HepG2 (cell line): ENCODE measurements around the gene MACROD2. TPM values are rescaled to one million over a fixed set of nuclear protein-coding genes. Genes with fewer than 3 reads are reported as not detected.
A peak's percentile ranks its signal among the peaks of the same experiment; 100 is the strongest.

Experiments
- ETV5 ChIP-seq: IDR thresholded peaks from 2 replicates; pipeline ENCODE4 v1.6.1; 2018; ENCODE audit warnings: missing biosample characterization, missing genetic modification reagents, inconsistent platforms, borderline replicate concordance
- GTF3A ChIP-seq: sonication (generic); formaldehyde crosslinking; conservative IDR thresholded peaks from 2 replicates; pipeline ENCODE4 v1.4.0; 2020; ENCODE audit warnings: mild to moderate bottlenecking, missing genetic modification reagents
- HHEX ChIP-seq: IDR thresholded peaks from 2 replicates; pipeline ENCODE4 v1.6.1; 2016; ENCODE audit warnings: control low read depth
- HNRNPK ChIP-seq: fragments of 200-400 bp; formaldehyde crosslinking; IDR thresholded peaks from 2 replicates; pipeline ENCODE4 v1.6.1; 2018; ENCODE audit warnings: low read length, low read depth, moderate library complexity, mild to moderate bottlenecking; ENCODE audit not compliant: poor library complexity, severe bottlenecking
- KLF9 ChIP-seq: IDR thresholded peaks from 2 replicates; pipeline ENCODE4 v1.6.1; 2016; ENCODE audit warnings: low read depth
- LCORL ChIP-seq, 2 experiments: fragments of 450-650 bp in 1 of 2; sonication (generic) in 1 of 2; formaldehyde crosslinking in 1 of 2; IDR thresholded peaks; 2 replicates each; pipeline versions ENCODE4 v1.5.0 to v1.6.1; 2017 to 2020; ENCODE audit warnings: antibody characterized with exemption in 1 of 2, missing genetic modification reagents in 1 of 2
- MAF1 ChIP-seq: sonication (generic); formaldehyde crosslinking; IDR thresholded peaks from 2 replicates; pipeline ENCODE4 v1.5.0; 2020; ENCODE audit warnings: missing genetic modification reagents, borderline replicate concordance
- NFKB2 ChIP-seq: sonication (generic); formaldehyde crosslinking; IDR thresholded peaks from 2 replicates; pipeline ENCODE4 v1.4.0; 2020; ENCODE audit warnings: missing genetic modification reagents, borderline replicate concordance
- PAWR ChIP-seq: sonication (generic); formaldehyde crosslinking; IDR thresholded peaks from 2 replicates; pipeline ENCODE4 v1.4.0; 2020; ENCODE audit warnings: missing genetic modification reagents, mild to moderate bottlenecking, borderline replicate concordance
- RFXAP ChIP-seq: sonication (generic); formaldehyde crosslinking; IDR thresholded peaks from 2 replicates; pipeline ENCODE4 v1.4.0; 2020; ENCODE audit warnings: missing genetic modification reagents, borderline replicate concordance
- SAFB2 ChIP-seq: sonication (generic); formaldehyde crosslinking; IDR thresholded peaks from 2 replicates; pipeline ENCODE4 v1.5.1; 2020; ENCODE audit warnings: missing genetic modification reagents, low read depth, mild to moderate bottlenecking, borderline replicate concordance
- SPEN ChIP-seq: sonication (generic); formaldehyde crosslinking; IDR thresholded peaks from 2 replicates; pipeline ENCODE4 v1.5.1; 2020; ENCODE audit warnings: low read depth, mild to moderate bottlenecking, missing genetic modification reagents
- STAG1 ChIP-seq: sonication (generic); formaldehyde crosslinking; IDR thresholded peaks from 2 replicates; pipeline ENCODE4 v1.4.0; 2020; ENCODE audit warnings: missing genetic modification reagents
- TEAD3 ChIP-seq: optimal IDR thresholded peaks from 2 replicates; pipeline ENCODE3; 2016; ENCODE audit warnings: borderline replicate concordance
- ZBTB1 ChIP-seq: sonication (generic); formaldehyde crosslinking; IDR thresholded peaks from 2 replicates; pipeline ENCODE4 v1.4.0; 2020; ENCODE audit warnings: missing genetic modification reagents, borderline replicate concordance
- ZNF10 ChIP-seq: sonication (generic); formaldehyde crosslinking; IDR thresholded peaks from 2 replicates; pipeline ENCODE4 v1.4.0; 2020; ENCODE audit warnings: mild to moderate bottlenecking, low read depth, missing genetic modification reagents, borderline replicate concordance
- ZNF232 ChIP-seq: sonication (generic); formaldehyde crosslinking; IDR thresholded peaks from 2 replicates; pipeline ENCODE4 v1.4.0; 2020; ENCODE audit warnings: missing genetic modification reagents, borderline replicate concordance
- ZNF235 ChIP-seq: sonication (generic); formaldehyde crosslinking; IDR thresholded peaks from 2 replicates; pipeline ENCODE4 v1.8.1; 2023; ENCODE audit warnings: mild to moderate bottlenecking, missing genetic modification reagents, borderline replicate concordance
- ZNF550 ChIP-seq: sonication (generic); formaldehyde crosslinking; IDR thresholded peaks from 2 replicates; pipeline ENCODE4 v1.4.0; 2020; ENCODE audit warnings: mild to moderate bottlenecking, missing genetic modification reagents, borderline replicate concordance
- ZNF674 ChIP-seq: sonication (generic); formaldehyde crosslinking; IDR thresholded peaks from 2 replicates; pipeline ENCODE4 v1.5.0; 2020; ENCODE audit warnings: low read depth, mild to moderate bottlenecking, missing genetic modification reagents
- ZSCAN25 ChIP-seq: sonication (generic); formaldehyde crosslinking; IDR thresholded peaks from 2 replicates; pipeline ENCODE4 v1.8.0; 2022; ENCODE audit warnings: mild to moderate bottlenecking, missing genetic modification reagents
- polyA plus RNA-seq, 8 experiments: library from polyadenylated mRNA; depleted of rRNA in 3 of 8; stranded (reverse) in 7 of 8; unstranded in 1 of 8; fragments of >200 nt; fragmentation: Illumina TruSeq in 4 of 8; extraction: Trizol in 4 of 8; gene quantifications; 2 replicates each; pipeline versions ENCODE4 v1.2.1 to v1.2.3, GENCODE V29; 2011 to 2016; ENCODE audit warnings: low read depth in 4 of 8, missing spikeins in 1 of 8, mixed read lengths in 1 of 8; ENCODE audit not compliant: insufficient read depth in 1 of 8
- total RNA-seq, 5 experiments: library from RNA; depleted of rRNA; stranded (reverse); fragments of >200 nt; fragmentation: Illumina TruSeq; extraction: Trizol; gene quantifications; 2 replicates each; pipeline ENCODE4 v1.2.3, GENCODE V29; 2016; ENCODE audit warnings: low read depth in 1 of 5
- TF ChIP-seq, protein P1 (sequence below): sonication (generic); formaldehyde crosslinking; IDR thresholded peaks from 2 replicates; pipeline ENCODE4 v1.9.0; 2021; ENCODE audit warnings: missing genetic modification reagents, borderline replicate concordance
- TF ChIP-seq, protein P2 (sequence below): sonication (generic); formaldehyde crosslinking; IDR thresholded peaks from 2 replicates; pipeline ENCODE4 v1.5.0; 2020; ENCODE audit warnings: missing genetic modification reagents
- TF ChIP-seq, protein P3 (sequence below): sonication (generic); formaldehyde crosslinking; IDR thresholded peaks from 2 replicates; pipeline ENCODE4 v1.5.0; 2020; ENCODE audit warnings: missing genetic modification reagents
- TF ChIP-seq, protein P4 (sequence below): IDR thresholded peaks from 2 replicates; pipeline ENCODE4 v1.6.1; 2012; ENCODE audit warnings: low read depth, low read length, improper control_type of control experiment

The MACROD2 gene
- total and polyA plus RNA-seq, 2 of the 13 experiments (the other 11 are each of a cell fraction or from before 2014, with no cell fraction given) = 0.13 to 0.51 TPM

DNA sequence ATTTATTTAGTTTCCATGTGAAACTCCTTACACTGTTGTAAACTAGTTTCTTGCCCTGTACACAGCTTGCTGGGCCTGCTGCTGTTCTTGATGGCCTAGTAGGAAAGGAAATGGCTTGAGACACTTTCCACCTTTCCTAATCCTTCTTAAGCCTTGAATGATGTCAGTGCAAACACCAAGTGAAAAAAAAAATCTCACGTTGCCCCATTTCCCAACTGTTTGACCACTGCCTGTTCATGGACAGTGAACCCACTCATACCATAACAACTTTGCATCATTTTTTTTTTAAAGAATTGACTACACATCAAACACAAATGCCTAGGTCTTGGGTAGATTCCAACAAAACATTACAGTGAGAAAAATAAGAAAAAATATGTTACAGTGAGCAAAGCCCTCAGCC is 995.7 kb downstream of the MACROD2 start (continued):
- TF ChIP-seq ZSCAN25 (CRISPR knock-in tag) = no peak
- no peak for TF ChIP-seq RFXAP (CRISPR knock-in tag)
- TF ChIP-seq GTF3A (CRISPR knock-in tag) = no peak
- TF ChIP-seq SPEN (CRISPR knock-in tag) = no peak
- TF ChIP-seq ZNF232 = 0 out of 2 replicates have a peak, but pooled peaks have one; percentile 61
- no peak for TF ChIP-seq ZNF235 (CRISPR knock-in tag)
- TF ChIP-seq, protein P1, sequence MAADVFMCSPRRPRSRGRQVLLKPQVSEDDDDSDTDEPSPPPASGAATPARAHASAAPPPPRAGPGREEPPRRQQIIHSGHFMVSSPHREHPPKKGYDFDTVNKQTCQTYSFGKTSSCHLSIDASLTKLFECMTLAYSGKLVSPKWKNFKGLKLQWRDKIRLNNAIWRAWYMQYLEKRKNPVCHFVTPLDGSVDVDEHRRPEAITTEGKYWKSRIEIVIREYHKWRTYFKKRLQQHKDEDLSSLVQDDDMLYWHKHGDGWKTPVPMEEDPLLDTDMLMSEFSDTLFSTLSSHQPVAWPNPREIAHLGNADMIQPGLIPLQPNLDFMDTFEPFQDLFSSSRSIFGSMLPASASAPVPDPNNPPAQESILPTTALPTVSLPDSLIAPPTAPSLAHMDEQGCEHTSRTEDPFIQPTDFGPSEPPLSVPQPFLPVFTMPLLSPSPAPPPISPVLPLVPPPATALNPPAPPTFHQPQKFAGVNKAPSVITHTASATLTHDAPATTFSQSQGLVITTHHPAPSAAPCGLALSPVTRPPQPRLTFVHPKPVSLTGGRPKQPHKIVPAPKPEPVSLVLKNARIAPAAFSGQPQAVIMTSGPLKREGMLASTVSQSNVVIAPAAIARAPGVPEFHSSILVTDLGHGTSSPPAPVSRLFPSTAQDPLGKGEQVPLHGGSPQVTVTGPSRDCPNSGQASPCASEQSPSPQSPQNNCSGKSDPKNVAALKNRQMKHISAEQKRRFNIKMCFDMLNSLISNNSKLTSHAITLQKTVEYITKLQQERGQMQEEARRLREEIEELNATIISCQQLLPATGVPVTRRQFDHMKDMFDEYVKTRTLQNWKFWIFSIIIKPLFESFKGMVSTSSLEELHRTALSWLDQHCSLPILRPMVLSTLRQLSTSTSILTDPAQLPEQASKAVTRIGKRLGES (CRISPR knock-in tag) = no peak
- no peak for TF ChIP-seq KLF9 (CRISPR knock-in tag)
- TF ChIP-seq ZNF674 (CRISPR knock-in tag) = no peak
- no peak for TF ChIP-seq ZNF10 (CRISPR knock-in tag)
- TF ChIP-seq HHEX (CRISPR knock-in tag) = peak; percentile 69; the same call in 1 of the 2 replicates
- TF ChIP-seq TEAD3 = peak; percentile 77
- no peak for TF ChIP-seq LCORL (IDR thresholded peaks at IDR 0.05)
- 0 out of 2 replicates have a peak, but pooled peaks have one; percentile 55 for TF ChIP-seq LCORL (CRISPR knock-in tag; IDR thresholded peaks at IDR 0.05)
- TF ChIP-seq, protein P2, sequence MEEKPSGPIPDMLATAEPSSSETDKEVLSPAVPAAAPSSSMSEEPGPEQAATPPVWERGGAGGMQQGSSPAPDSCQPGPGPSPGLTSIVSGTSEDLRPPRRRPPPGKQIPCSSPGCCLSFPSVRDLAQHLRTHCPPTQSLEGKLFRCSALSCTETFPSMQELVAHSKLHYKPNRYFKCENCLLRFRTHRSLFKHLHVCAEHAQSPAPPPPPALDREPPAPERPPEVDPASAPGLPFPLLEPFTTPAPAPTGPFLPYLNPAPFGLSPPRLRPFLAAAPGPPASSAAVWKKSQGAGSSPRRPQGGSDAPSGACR (CRISPR knock-in tag) = 0 out of 2 replicates have a peak, but pooled peaks have one; percentile 54
- TF ChIP-seq, protein P3, sequence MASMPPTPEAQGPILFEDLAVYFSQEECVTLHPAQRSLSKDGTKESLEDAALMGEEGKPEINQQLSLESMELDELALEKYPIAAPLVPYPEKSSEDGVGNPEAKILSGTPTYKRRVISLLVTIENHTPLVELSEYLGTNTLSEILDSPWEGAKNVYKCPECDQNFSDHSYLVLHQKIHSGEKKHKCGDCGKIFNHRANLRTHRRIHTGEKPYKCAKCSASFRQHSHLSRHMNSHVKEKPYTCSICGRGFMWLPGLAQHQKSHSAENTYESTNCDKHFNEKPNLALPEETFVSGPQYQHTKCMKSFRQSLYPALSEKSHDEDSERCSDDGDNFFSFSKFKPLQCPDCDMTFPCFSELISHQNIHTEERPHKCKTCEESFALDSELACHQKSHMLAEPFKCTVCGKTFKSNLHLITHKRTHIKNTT (CRISPR knock-in tag) = no peak
- TF ChIP-seq STAG1 (CRISPR knock-in tag) = peak; percentile 17; the same call in 1 of the 2 replicates
- TF ChIP-seq PAWR (CRISPR knock-in tag) = no peak
- TF ChIP-seq ZNF550 = no peak
- no peak for TF ChIP-seq HNRNPK
- TF ChIP-seq ETV5 (CRISPR knock-in tag) = peak; percentile 77; the same call in 1 of the 2 replicates
- TF ChIP-seq, protein P4, sequence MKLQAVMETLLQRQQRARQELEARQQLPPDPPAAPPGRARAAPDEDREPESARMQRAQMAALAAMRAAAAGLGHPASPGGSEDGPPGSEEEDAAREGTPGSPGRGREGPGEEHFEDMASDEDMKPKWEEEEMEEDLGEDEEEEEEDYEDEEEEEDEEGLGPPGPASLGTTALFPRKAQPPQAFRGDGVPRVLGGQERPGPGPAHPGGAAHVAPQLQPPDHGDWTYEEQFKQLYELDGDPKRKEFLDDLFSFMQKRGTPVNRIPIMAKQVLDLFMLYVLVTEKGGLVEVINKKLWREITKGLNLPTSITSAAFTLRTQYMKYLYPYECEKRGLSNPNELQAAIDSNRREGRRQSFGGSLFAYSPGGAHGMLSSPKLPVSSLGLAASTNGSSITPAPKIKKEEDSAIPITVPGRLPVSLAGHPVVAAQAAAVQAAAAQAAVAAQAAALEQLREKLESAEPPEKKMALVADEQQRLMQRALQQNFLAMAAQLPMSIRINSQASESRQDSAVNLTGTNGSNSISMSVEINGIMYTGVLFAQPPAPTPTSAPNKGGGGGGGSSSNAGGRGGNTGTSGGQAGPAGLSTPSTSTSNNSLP = peak; percentile 87
- TF ChIP-seq ZBTB1 (CRISPR knock-in tag) = no peak
- TF ChIP-seq SAFB2 (CRISPR knock-in tag) = no peak
- TF ChIP-seq MAF1 (CRISPR knock-in tag) = no peak; the same call in 1 of the 2 replicates
- TF ChIP-seq NFKB2 (CRISPR knock-in tag) = no peak
